Cardiac muscle cell (in vitro differentiated cells and primary cell): ENCODE measurements around the gene CORO2A. TPM values are rescaled to one million over a fixed set of nuclear protein-coding genes. Genes with fewer than 3 reads are reported as not detected.
A peak's percentile ranks its signal among the peaks of the same experiment; 100 is the strongest.

Source experiments
- DNase-seq, 2 donors: peaks; one replicate each; pipeline versions ENCODE4 v3.0.0 to v3.0.0-alpha.2; 2010 to 2017; ENCODE audit warnings: low read depth in 1 of 2, low spot score in 1 of 2
- H3K27ac ChIP-seq: fragments of 200-600 bp; sonication (generic); 2 replicates; pipeline ENCODE4 v1.5.1; 2016
- H3K27me3 ChIP-seq: fragments of 200-600 bp; sonication (generic); 2 replicates; pipeline ENCODE4 v1.6.0; 2016; ENCODE audit warnings: control low read depth
- H3K36me3 ChIP-seq: fragments of 200-600 bp; sonication (generic); 2 replicates; pipeline ENCODE4 v1.5.1; 2016; ENCODE audit warnings: control low read depth
- H3K4me1 ChIP-seq: fragments of 200-600 bp; sonication (generic); 2 replicates; pipeline ENCODE4 v1.8.1; 2017; ENCODE audit warnings: low read depth, mild to moderate bottlenecking, mixed run types
- H3K4me3 ChIP-seq: fragments of 200-600 bp; sonication (generic); 2 replicates; pipeline ENCODE4 v1.5.1; 2016; ENCODE audit warnings: mild to moderate bottlenecking
- H3K9me3 ChIP-seq: fragments of 200-600 bp; sonication (generic); 2 replicates; pipeline ENCODE4 v1.5.1; 2017; ENCODE audit warnings: low read depth, mild to moderate bottlenecking, control low read depth
- polyA plus RNA-seq: library from polyadenylated mRNA; unstranded; fragments of >200 nt; fragmentation: Nextera tagmentation; extraction: Ambion mirVana; gene quantifications from 2 replicates; pipeline ENCODE4 v1.2.1, GENCODE V29; 2016
- total RNA-seq: library from RNA; depleted of rRNA; stranded (reverse); fragments of >200 nt; gene quantifications from 2 replicates; pipeline ENCODE4 v1.2.3, GENCODE V29; 2016
- TF ChIP-seq, protein P1 (sequence below): IDR thresholded peaks from 2 replicates; pipeline ENCODE4 v1.5.1; 2012; ENCODE audit warnings: low read depth, mild to moderate bottlenecking, low read length

Gene CORO2A
- total and polyA plus RNA-seq, 2 experiments from 2014 or later, result 1.1 to 2.4 TPM

DNA sequence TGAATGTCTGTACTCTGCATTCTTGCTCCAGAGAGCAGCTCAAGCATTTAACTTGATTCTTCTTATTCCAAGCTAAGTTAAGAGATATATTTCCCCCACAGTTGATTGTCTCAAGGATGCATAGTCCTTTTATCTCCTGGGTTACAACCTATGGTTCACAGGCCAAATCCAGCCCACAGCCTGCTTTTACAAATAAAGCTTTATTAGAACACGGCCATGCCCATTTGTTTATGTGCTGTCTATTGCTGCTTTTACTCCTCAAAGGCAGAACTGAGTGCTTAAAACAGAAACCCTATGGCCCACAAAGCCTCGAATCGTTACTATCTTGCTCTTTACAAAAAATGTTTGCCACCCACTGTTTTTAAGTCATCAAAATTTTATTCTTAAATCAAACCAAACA lies 37.2 kb upstream of the CORO2A start:
- H3K9me3 ChIP-seq, result no peaks in the 10 kb centered on the region
- H3K4me1 ChIP-seq, result no peaks in the 10 kb centered on the region
- H3K36me3 ChIP-seq, result no peaks in the 10 kb centered on the region
- TF ChIP-seq, protein P1, sequence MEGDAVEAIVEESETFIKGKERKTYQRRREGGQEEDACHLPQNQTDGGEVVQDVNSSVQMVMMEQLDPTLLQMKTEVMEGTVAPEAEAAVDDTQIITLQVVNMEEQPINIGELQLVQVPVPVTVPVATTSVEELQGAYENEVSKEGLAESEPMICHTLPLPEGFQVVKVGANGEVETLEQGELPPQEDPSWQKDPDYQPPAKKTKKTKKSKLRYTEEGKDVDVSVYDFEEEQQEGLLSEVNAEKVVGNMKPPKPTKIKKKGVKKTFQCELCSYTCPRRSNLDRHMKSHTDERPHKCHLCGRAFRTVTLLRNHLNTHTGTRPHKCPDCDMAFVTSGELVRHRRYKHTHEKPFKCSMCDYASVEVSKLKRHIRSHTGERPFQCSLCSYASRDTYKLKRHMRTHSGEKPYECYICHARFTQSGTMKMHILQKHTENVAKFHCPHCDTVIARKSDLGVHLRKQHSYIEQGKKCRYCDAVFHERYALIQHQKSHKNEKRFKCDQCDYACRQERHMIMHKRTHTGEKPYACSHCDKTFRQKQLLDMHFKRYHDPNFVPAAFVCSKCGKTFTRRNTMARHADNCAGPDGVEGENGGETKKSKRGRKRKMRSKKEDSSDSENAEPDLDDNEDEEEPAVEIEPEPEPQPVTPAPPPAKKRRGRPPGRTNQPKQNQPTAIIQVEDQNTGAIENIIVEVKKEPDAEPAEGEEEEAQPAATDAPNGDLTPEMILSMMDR, result no peak
- H3K27ac ChIP-seq, result no peak overlapping the region
- no peak for DNase-seq
- H3K4me3 ChIP-seq, result no peak overlapping the region
- H3K27me3 ChIP-seq, result no peaks in the 10 kb centered on the region

DNA sequence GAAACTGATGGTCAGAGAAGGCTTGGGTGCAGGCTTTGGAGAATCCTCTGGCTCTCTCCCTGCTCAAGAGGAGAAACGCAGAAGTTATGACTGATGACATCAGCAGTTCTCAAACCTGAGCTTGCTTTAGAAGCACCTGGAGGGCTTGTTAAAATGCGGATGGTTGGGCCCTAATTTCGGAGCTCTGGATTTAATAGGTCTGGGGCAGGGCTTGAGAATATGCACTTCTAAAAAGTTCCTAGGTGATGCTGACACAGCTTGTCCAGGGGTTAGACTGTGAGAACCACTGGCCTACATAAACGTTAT lies 36.6 kb upstream of the CORO2A start:
- no peak for DNase-seq
- H3K36me3 ChIP-seq, result no peaks in the 10 kb centered on the region
- H3K4me1 ChIP-seq, result no peaks in the 10 kb centered on the region
- H3K27ac ChIP-seq, result no peak overlapping the region
- no peak overlapping the region for H3K4me3 ChIP-seq
- no peaks in the 10 kb centered on the region for H3K27me3 ChIP-seq
- TF ChIP-seq, protein P1, result no peak
- H3K9me3 ChIP-seq, result no peaks in the 10 kb centered on the region

DNA sequence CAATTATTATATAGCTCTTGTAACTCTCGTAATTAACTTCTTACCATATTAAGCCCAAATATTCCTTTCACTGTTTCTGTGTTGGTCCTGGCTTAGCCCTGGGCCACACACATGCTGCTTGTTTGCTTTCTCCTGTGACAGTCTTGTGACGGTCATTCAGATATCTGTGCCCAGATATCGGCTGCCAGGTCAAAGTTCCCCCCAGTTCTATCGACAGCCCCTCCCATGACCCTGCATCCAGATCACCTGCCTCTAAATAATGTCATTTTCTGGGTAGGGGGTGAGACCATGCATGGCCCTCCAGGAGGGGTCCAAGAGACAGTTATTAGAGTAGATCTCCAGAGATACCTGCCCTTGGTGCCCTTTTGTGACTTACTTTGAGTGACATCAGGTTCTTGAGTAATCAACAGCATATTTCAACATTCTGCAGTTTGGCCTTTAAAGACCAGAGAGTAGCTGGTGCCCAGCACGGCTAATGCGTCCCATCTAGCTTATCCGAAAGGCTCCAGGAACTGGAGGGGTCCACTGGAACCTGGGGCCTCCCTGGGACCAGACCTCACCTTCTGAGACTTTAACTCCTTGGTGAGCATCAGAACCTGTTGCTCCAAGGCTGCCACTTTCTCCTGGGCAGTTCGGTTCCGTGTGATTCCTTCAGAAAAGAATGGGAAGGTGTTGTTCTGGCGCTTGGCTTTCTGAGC lies 36.1 kb upstream of the CORO2A start:
- no peaks in the 10 kb centered on the region for H3K36me3 ChIP-seq
- no peaks in the 10 kb centered on the region for H3K9me3 ChIP-seq
- H3K27ac ChIP-seq, result no peak overlapping the region
- no peaks in the 10 kb centered on the region for H3K27me3 ChIP-seq
- H3K4me1 ChIP-seq, result no peaks in the 10 kb centered on the region
- no peak for DNase-seq
- no peak overlapping the region for H3K4me3 ChIP-seq
- TF ChIP-seq, protein P1, result no peak

DNA sequence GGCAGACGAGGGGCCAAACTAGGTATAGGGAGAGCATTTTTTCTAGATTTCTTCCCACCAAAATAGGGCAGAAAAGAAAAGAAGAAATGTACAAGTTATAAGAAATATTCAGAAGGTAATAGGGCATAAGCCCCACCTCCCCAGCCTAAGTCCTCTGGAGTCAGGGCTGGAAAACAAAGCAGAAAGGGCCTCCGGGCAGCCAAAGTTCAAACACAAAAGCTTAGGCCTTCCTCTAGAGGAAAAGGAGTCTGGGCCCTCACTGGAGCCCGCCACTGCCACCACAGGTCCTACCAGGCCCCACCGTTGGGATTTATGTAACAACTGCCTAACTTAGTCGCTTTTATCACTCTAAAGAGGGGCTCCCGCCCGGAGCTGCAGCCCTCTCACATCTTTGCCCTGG lies 35.4 kb upstream of the CORO2A start:
- Histone ChIP-seq H3K9me3 (no peaks in the 10 kb centered on the region), H3K27me3 (no peaks in the 10 kb centered on the region), H3K36me3 (no peaks in the 10 kb centered on the region), H3K4me3 (no peak overlapping the region), H3K27ac (no peak overlapping the region), H3K4me1 (no peaks in the 10 kb centered on the region)
- DNase-seq, result no peak
- TF ChIP-seq, protein P1, result no peak

DNA sequence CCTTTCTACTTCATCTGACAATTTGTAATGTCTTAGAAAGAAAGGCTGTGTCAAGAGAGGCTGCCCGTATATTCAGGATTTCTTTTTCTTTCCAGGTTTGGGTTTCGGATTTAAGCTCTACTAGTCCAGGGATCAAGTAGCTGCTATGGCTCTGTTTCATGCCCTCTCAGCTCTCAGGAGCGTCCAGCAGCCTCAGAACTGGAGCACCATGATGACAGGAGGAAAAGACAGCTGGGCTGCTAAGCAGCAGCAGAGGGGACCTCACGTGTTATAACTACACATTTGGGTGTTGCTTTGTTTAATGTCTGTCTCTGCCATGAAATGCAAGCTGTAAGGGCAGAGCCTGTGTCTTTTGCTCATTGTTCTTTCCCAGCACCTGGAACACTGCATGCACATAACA lies 34.5 kb upstream of the CORO2A start:
- H3K9me3 ChIP-seq, result no peaks in the 10 kb centered on the region
- H3K4me3 ChIP-seq, result no peak overlapping the region
- H3K27me3 ChIP-seq, result no peaks in the 10 kb centered on the region
- no peak overlapping the region for H3K27ac ChIP-seq
- DNase-seq, result peak in 1 of 2 donors; percentile 32
- H3K36me3 ChIP-seq, result no peaks in the 10 kb centered on the region
- TF ChIP-seq, protein P1, result no peak
- no peaks in the 10 kb centered on the region for H3K4me1 ChIP-seq
